GM23338 (cell line): Measurements from ENCODE around the gene SMARCC1. TPM values are rescaled to one million over a fixed set of nuclear protein-coding genes. Genes with fewer than 3 reads are reported as not detected.

Experiments used
- ATAC-seq: fragments of 200-7000 bp; cut with Tn5 transposase; 3 replicates; pipeline ENCODE4 v1.9.1; 2020
- DNase-seq: peaks from one replicate; pipeline ENCODE4 v3.0.0-alpha.2; 2015; ENCODE audit warnings: low spot score
- H2AFZ ChIP-seq: fragments of 200-600 bp; sonication (generic); 2 replicates; pipeline ENCODE4 v1.8.0; 2016; ENCODE audit warnings: antibody characterized with exemption, mild to moderate bottlenecking, moderate library complexity
- H3F3A ChIP-seq: fragments of 200-600 bp; sonication (generic); replicated peaks from 2 replicates; pipeline ENCODE4 v1.8.0; 2017; ENCODE audit warnings: antibody characterized with exemption, mixed run types, low read depth
- H3K27ac ChIP-seq: fragments of 200-600 bp; sonication (generic); 2 replicates; pipeline ENCODE4 v1.6.1; 2016; ENCODE audit warnings: low read depth
- H3K27me3 ChIP-seq: fragments of 200-600 bp; sonication (generic); 2 replicates; pipeline ENCODE4 v1.8.0; 2016; ENCODE audit warnings: mild to moderate bottlenecking, mixed run types, moderate library complexity; ENCODE audit not compliant: insufficient read depth
- H3K36me3 ChIP-seq: fragments of 200-600 bp; sonication (generic); 2 replicates; pipeline ENCODE4 v1.8.0; 2016; ENCODE audit warnings: mild to moderate bottlenecking; ENCODE audit not compliant: insufficient read depth
- H3K4me1 ChIP-seq: fragments of 200-600 bp; sonication (generic); 2 replicates; pipeline ENCODE4 v1.8.0; 2016; ENCODE audit warnings: mild to moderate bottlenecking, moderate library complexity; ENCODE audit not compliant: insufficient read depth
- H3K4me2 ChIP-seq: fragments of 200-600 bp; sonication (generic); 2 replicates; pipeline ENCODE4 v1.7.1; 2017; ENCODE audit warnings: mixed run types
- H3K4me3 ChIP-seq: fragments of 200-600 bp; sonication (generic); 2 replicates; pipeline ENCODE4 v1.6.1; 2016; ENCODE audit warnings: mixed run types
- H3K79me2 ChIP-seq: fragments of 200-600 bp; sonication (generic); replicated peaks from 2 replicates; pipeline ENCODE4 v1.8.0; 2017; ENCODE audit warnings: mild to moderate bottlenecking; ENCODE audit not compliant: insufficient read depth
- H3K9me2 ChIP-seq: fragments of 200-600 bp; sonication (generic); 2 replicates; pipeline ENCODE4 v1.8.0; 2017; ENCODE audit not compliant: insufficient read depth
- H4K20me1 ChIP-seq: fragments of 200-600 bp; sonication (generic); replicated peaks from 2 replicates; pipeline ENCODE4 v1.8.0; 2017; ENCODE audit warnings: mild to moderate bottlenecking; ENCODE audit not compliant: insufficient read depth
- H3K27ac Mint-ChIP-seq: 2 replicates; pipeline ENCODE4 v1.8.0; 2020; ENCODE audit warnings: inconsistent platforms, mild to moderate bottlenecking, moderate library complexity, mixed read lengths
- H3K27me3 Mint-ChIP-seq: 3 replicates; pipeline ENCODE4 v1.8.0; 2022; ENCODE audit warnings: low read depth, mild to moderate bottlenecking, moderate library complexity, mixed read lengths, inconsistent platforms; ENCODE audit not compliant: insufficient read depth, poor library complexity
- H3K36me3 Mint-ChIP-seq: 3 replicates; pipeline ENCODE4 v1.8.0; 2021; ENCODE audit warnings: low read depth, mild to moderate bottlenecking, inconsistent platforms, moderate library complexity, mixed read lengths
- H3K4me1 Mint-ChIP-seq: 3 replicates; pipeline ENCODE4 v1.8.0; 2020; ENCODE audit warnings: mild to moderate bottlenecking, inconsistent platforms, mixed read lengths
- H3K4me3 Mint-ChIP-seq: 3 replicates; pipeline ENCODE4 v1.8.0; 2021; ENCODE audit warnings: moderate library complexity, mild to moderate bottlenecking, inconsistent platforms, mixed read lengths
- H3K9me3 Mint-ChIP-seq: 3 replicates; pipeline ENCODE4 v1.8.0; 2020; ENCODE audit warnings: moderate library complexity, mild to moderate bottlenecking, inconsistent platforms, mixed read lengths
- CREB1 ChIP-seq: fragments of 250-450 bp; sonication (Bioruptor Pico); IDR thresholded peaks from 2 replicates; pipeline ENCODE4 v1.5.0; 2020; ENCODE audit warnings: low read depth, mild to moderate bottlenecking, moderate library complexity
- EZH2 ChIP-seq: fragments of 200-600 bp; sonication (generic); IDR thresholded peaks from one replicate; pipeline ENCODE4 v1.8.0; 2017; ENCODE audit warnings: antibody characterized with exemption, mild to moderate bottlenecking, low read depth; ENCODE audit not compliant: unreplicated experiment
- EZH2phosphoT487 ChIP-seq: fragments of 200-600 bp; sonication (generic); IDR thresholded peaks from one replicate; pipeline ENCODE4 v1.8.1; 2018; ENCODE audit warnings: antibody characterized with exemption; ENCODE audit not compliant: unreplicated experiment
- JUNB ChIP-seq: IDR thresholded peaks from one replicate; pipeline ENCODE4 v1.6.1; 2016; ENCODE audit warnings: antibody characterized with exemption; ENCODE audit not compliant: unreplicated experiment
- NANOG ChIP-seq: IDR thresholded peaks from 2 replicates; pipeline ENCODE4 v1.6.1; 2016; ENCODE audit warnings: antibody characterized with exemption, borderline replicate concordance
- POLR2AphosphoS5 ChIP-seq: IDR thresholded peaks from 2 replicates; pipeline ENCODE4 v1.6.1; 2016; ENCODE audit warnings: antibody characterized with exemption, low read depth
- ZNF114 ChIP-seq: fragments of 250-450 bp; sonication (Bioruptor Pico); IDR thresholded peaks from 2 replicates; pipeline ENCODE4 v1.5.0; 2020; ENCODE audit warnings: mild to moderate bottlenecking, moderate library complexity
- ZNF331 ChIP-seq: fragments of 250-450 bp; sonication (Bioruptor Pico); IDR thresholded peaks from 2 replicates; pipeline ENCODE4 v1.5.0; 2020; ENCODE audit warnings: low read depth, mild to moderate bottlenecking, moderate library complexity
- polyA plus RNA-seq: library from polyadenylated mRNA; unstranded; fragments of >200 nt; fragmentation: Nextera tagmentation; extraction: Ambion mirVana; gene quantifications from 2 replicates; pipeline ENCODE4 v1.2.1, GENCODE V29; 2016
- total RNA-seq: library from RNA; depleted of rRNA; stranded (reverse); fragments of >200 nt; shearing (Covaris generic); gene quantifications from 2 replicates; pipeline ENCODE4 v1.2.3, GENCODE V29; 2014
- TF ChIP-seq, protein P1 (sequence below): fragments of 250-450 bp; sonication (Bioruptor Pico); IDR thresholded peaks from 2 replicates; pipeline ENCODE4 v1.5.0; 2020; ENCODE audit warnings: mild to moderate bottlenecking, moderate library complexity
- TF ChIP-seq, protein P2 (sequence below), 2 experiments: fragments of 200-600 bp in 1 of 2; sonication (generic) in 1 of 2; conservative IDR thresholded peaks; 2 replicates each; pipeline versions ENCODE4 v1.5.1 to v1.6.1; 2016 to 2017; ENCODE audit warnings: antibody characterized with exemption in 2 of 2, low read depth in 2 of 2, mild to moderate bottlenecking in 2 of 2, moderate library complexity in 1 of 2
- TF ChIP-seq, protein P3 (sequence below): IDR thresholded peaks from 2 replicates; pipeline ENCODE4 v1.6.1; 2016; ENCODE audit warnings: antibody characterized with exemption

Gene SMARCC1
- total and polyA plus RNA-seq, 2 experiments from 2014 or later = 105 to 171 TPM

DNA sequence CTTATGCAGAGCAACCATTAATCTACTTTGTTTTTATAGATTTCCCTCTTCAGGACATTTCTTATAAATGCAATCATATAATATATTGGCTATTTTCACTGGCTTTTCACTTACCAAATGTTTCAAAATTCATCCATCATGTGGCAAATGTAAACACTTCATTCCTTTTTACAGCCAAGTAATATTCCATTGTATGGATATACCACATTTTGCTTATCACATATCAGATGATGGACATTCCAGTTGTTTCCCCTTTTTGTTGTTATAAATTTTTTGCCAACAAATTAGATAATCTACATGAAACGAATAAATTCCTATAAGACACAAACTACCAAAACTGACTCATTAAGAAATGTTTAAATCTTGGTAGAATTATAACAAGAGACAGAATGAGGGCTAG, 123.2 kb downstream of the SMARCC1 start (continued):
- TF ChIP-seq, protein P1, sequence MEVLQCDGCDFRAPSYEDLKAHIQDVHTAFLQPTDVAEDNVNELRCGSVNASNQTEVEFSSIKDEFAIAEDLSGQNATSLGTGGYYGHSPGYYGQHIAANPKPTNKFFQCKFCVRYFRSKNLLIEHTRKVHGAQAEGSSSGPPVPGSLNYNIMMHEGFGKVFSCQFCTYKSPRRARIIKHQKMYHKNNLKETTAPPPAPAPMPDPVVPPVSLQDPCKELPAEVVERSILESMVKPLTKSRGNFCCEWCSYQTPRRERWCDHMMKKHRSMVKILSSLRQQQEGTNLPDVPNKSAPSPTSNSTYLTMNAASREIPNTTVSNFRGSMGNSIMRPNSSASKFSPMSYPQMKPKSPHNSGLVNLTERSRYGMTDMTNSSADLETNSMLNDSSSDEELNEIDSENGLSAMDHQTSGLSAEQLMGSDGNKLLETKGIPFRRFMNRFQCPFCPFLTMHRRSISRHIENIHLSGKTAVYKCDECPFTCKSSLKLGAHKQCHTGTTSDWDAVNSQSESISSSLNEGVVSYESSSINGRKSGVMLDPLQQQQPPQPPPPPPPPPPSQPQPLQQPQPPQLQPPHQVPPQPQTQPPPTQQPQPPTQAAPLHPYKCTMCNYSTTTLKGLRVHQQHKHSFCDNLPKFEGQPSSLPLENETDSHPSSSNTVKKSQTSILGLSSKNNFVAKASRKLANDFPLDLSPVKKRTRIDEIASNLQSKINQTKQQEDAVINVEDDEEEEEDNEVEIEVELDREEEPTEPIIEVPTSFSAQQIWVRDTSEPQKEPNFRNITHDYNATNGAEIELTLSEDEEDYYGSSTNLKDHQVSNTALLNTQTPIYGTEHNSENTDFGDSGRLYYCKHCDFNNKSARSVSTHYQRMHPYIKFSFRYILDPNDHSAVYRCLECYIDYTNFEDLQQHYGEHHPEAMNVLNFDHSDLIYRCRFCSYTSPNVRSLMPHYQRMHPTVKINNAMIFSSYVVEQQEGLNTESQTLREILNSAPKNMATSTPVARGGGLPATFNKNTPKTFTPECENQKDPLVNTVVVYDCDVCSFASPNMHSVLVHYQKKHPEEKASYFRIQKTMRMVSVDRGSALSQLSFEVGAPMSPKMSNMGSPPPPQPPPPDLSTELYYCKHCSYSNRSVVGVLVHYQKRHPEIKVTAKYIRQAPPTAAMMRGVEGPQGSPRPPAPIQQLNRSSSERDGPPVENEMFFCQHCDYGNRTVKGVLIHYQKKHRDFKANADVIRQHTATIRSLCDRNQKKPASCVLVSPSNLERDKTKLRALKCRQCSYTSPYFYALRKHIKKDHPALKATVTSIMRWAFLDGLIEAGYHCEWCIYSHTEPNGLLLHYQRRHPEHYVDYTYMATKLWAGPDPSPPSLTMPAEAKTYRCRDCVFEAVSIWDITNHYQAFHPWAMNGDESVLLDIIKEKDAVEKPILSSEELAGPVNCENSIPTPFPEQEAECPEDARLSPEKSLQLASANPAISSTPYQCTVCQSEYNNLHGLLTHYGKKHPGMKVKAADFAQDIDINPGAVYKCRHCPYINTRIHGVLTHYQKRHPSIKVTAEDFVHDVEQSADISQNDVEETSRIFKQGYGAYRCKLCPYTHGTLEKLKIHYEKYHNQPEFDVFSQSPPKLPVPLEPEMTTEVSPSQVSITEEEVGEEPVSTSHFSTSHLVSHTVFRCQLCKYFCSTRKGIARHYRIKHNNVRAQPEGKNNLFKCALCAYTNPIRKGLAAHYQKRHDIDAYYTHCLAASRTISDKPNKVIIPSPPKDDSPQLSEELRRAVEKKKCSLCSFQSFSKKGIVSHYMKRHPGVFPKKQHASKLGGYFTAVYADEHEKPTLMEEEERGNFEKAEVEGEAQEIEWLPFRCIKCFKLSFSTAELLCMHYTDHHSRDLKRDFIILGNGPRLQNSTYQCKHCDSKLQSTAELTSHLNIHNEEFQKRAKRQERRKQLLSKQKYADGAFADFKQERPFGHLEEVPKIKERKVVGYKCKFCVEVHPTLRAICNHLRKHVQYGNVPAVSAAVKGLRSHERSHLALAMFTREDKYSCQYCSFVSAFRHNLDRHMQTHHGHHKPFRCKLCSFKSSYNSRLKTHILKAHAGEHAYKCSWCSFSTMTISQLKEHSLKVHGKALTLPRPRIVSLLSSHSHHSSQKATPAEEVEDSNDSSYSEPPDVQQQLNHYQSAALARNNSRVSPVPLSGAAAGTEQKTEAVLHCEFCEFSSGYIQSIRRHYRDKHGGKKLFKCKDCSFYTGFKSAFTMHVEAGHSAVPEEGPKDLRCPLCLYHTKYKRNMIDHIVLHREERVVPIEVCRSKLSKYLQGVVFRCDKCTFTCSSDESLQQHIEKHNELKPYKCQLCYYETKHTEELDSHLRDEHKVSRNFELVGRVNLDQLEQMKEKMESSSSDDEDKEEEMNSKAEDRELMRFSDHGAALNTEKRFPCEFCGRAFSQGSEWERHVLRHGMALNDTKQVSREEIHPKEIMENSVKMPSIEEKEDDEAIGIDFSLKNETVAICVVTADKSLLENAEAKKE (CRISPR knock-in tag) = no peak

DNA sequence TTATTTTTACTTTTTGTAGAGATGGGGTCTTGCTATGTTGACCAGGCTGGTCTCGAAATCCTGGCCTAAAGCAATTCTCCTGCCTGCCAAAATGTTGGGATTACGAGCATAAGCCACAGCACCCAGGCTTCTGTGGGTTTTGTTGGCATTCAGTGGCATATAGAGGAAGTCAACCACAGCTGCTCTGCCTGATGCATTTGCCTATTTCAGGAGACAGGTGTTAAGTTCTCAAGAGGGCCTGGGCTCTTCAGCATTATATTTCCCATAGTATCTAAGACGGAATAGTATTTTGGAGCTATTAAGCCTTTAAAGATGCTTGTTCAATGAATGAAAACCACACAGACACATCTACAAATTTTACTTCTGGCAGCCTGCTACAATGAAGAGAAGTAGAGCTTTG, 129.6 kb downstream of the SMARCC1 start:
- peaks cover 6% of the 10 kb centered on the region; the same call in 1 of the 2 replicates for H3F3A ChIP-seq
- no peak overlapping the region for H3K4me2 ChIP-seq
- H3K79me2 ChIP-seq = peaks cover 90% of the 10 kb centered on the region
- H3K4me1 ChIP-seq = no peaks in the 10 kb centered on the region
- Mint-ChIP-seq H3K36me3 (peaks cover 55% of the 10 kb centered on the region), H3K27me3 (peaks cover 2% of the 10 kb centered on the region), H3K4me3 (no peak overlapping the region), H3K27ac (no peak overlapping the region), H3K9me3 (no peaks in the 10 kb centered on the region), H3K4me1 (no peaks in the 10 kb centered on the region)
- no peak overlapping the region for H2AFZ ChIP-seq
- ATAC-seq (no peak), DNase-seq (no peak)
- H3K27ac ChIP-seq = no peak overlapping the region; the same call in 1 of the 2 replicates
- no peak overlapping the region for H3K4me3 ChIP-seq
- no peaks in the 10 kb centered on the region for H3K27me3 ChIP-seq
- peaks cover 3% of the 10 kb centered on the region for H3K36me3 ChIP-seq
- H4K20me1 ChIP-seq = peaks cover 22% of the 10 kb centered on the region
- no peaks in the 10 kb centered on the region for H3K9me2 ChIP-seq
- TF ChIP-seq POLR2AphosphoS5 (no peak), JUNB (no peak), ZNF331 (no peak), CREB1 (CRISPR knock-in tag) (no peak), NANOG (no peak), EZH2 (no peak), ZNF114 (no peak), EZH2phosphoT487 (no peak)
- TF ChIP-seq, protein P2, sequence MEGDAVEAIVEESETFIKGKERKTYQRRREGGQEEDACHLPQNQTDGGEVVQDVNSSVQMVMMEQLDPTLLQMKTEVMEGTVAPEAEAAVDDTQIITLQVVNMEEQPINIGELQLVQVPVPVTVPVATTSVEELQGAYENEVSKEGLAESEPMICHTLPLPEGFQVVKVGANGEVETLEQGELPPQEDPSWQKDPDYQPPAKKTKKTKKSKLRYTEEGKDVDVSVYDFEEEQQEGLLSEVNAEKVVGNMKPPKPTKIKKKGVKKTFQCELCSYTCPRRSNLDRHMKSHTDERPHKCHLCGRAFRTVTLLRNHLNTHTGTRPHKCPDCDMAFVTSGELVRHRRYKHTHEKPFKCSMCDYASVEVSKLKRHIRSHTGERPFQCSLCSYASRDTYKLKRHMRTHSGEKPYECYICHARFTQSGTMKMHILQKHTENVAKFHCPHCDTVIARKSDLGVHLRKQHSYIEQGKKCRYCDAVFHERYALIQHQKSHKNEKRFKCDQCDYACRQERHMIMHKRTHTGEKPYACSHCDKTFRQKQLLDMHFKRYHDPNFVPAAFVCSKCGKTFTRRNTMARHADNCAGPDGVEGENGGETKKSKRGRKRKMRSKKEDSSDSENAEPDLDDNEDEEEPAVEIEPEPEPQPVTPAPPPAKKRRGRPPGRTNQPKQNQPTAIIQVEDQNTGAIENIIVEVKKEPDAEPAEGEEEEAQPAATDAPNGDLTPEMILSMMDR (conservative IDR thresholded peaks at IDR 0.05; ENCODE audit: low read depth in 2 of 2) = no peak
- TF ChIP-seq, protein P3, sequence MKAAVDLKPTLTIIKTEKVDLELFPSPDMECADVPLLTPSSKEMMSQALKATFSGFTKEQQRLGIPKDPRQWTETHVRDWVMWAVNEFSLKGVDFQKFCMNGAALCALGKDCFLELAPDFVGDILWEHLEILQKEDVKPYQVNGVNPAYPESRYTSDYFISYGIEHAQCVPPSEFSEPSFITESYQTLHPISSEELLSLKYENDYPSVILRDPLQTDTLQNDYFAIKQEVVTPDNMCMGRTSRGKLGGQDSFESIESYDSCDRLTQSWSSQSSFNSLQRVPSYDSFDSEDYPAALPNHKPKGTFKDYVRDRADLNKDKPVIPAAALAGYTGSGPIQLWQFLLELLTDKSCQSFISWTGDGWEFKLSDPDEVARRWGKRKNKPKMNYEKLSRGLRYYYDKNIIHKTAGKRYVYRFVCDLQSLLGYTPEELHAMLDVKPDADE = no peak
